ENCODE results near the gene KCNJ6.

KCNJ6 gene

GRCh38 chr21:37869661-37870060 is 46.6 kb downstream of the KCNJ6 start:
- Histone ChIP-seq H3K9me3 (ENCODE audit: control insufficient read depth in 2 of 2, low read length in 2 of 2) (no peaks in the 10 kb centered on the region), H3K9ac (ENCODE audit: low read depth in 1 of 2, low read length in 2 of 2) (no peak overlapping the region), H3K4me1 (ENCODE audit: control insufficient read depth in 2 of 2, insufficient read depth in 2 of 2, low read length in 2 of 2) (no peaks in the 10 kb centered on the region), H3K27me3 (ENCODE audit: control insufficient read depth in 2 of 2, insufficient read depth in 2 of 2, low read length in 2 of 2) (peaks cover 0 to 4% of the 10 kb centered on the region in 2 donors), H3K36me3 (ENCODE audit: control insufficient read depth in 2 of 2, insufficient read depth in 2 of 2, low read length in 2 of 2) (no peaks in the 10 kb centered on the region), H3K4me3 (ENCODE audit: low read length in 2 of 2) (no peak overlapping the region), H3K27ac (ENCODE audit: low read depth in 2 of 2, low read length in 2 of 2) (no peak overlapping the region)

- H3K27ac ChIP-seq (ENCODE audit: low read depth in 2 of 2, low read length in 2 of 2): no peak overlapping the region
Observed at GRCh38 chr21:37868446-37869295, 47.6 kb downstream of the KCNJ6 start.

GRCh38 chr21:37866027-37866426 is 50.2 kb downstream of the KCNJ6 start:
- H3K9me3 ChIP-seq (ENCODE audit: control insufficient read depth in 2 of 2, low read length in 2 of 2): no peaks in the 10 kb centered on the region

More at GRCh38 chr21:37868446-37869295, 47.6 kb downstream of the KCNJ6 start:
- Histone ChIP-seq H3K4me3 (ENCODE audit: low read length in 2 of 2) (no peak overlapping the region), H3K36me3 (ENCODE audit: control insufficient read depth in 2 of 2, insufficient read depth in 2 of 2, low read length in 2 of 2) (no peaks in the 10 kb centered on the region), H3K9me3 (ENCODE audit: control insufficient read depth in 2 of 2, low read length in 2 of 2) (no peaks in the 10 kb centered on the region), H3K27me3 (ENCODE audit: control insufficient read depth in 2 of 2, insufficient read depth in 2 of 2, low read length in 2 of 2) (peaks cover 0 to 4% of the 10 kb centered on the region in 2 donors), H3K9ac (ENCODE audit: low read depth in 1 of 2, low read length in 2 of 2) (no peak overlapping the region), H3K4me1 (ENCODE audit: control insufficient read depth in 2 of 2, insufficient read depth in 2 of 2, low read length in 2 of 2) (no peaks in the 10 kb centered on the region)

GRCh38 chr21:37865156-37865555 is 51.1 kb downstream of the KCNJ6 start:
- H3K4me3 ChIP-seq (ENCODE audit: low read length in 2 of 2): no peak overlapping the region
- H3K4me1 ChIP-seq (ENCODE audit: control insufficient read depth in 2 of 2, insufficient read depth in 2 of 2, low read length in 2 of 2): no peaks in the 10 kb centered on the region
- H3K36me3 ChIP-seq (ENCODE audit: control insufficient read depth in 2 of 2, insufficient read depth in 2 of 2, low read length in 2 of 2): no peaks in the 10 kb centered on the region
- no peaks in the 10 kb centered on the region for H3K9me3 ChIP-seq (ENCODE audit: control insufficient read depth in 2 of 2, low read length in 2 of 2)
- no peak overlapping the region for H3K27ac ChIP-seq (ENCODE audit: low read depth in 2 of 2, low read length in 2 of 2)
- H3K9ac ChIP-seq (ENCODE audit: low read depth in 1 of 2, low read length in 2 of 2): no peak overlapping the region
- peaks cover 0 to 2% of the 10 kb centered on the region in 2 donors for H3K27me3 ChIP-seq (ENCODE audit: control insufficient read depth in 2 of 2, insufficient read depth in 2 of 2, low read length in 2 of 2)

More at GRCh38 chr21:37866027-37866426, 50.2 kb downstream of the KCNJ6 start:
- Histone ChIP-seq H3K4me1 (ENCODE audit: control insufficient read depth in 2 of 2, insufficient read depth in 2 of 2, low read length in 2 of 2) (no peaks in the 10 kb centered on the region), H3K36me3 (ENCODE audit: control insufficient read depth in 2 of 2, insufficient read depth in 2 of 2, low read length in 2 of 2) (no peaks in the 10 kb centered on the region), H3K9ac (ENCODE audit: low read depth in 1 of 2, low read length in 2 of 2) (no peak overlapping the region), H3K27me3 (ENCODE audit: control insufficient read depth in 2 of 2, insufficient read depth in 2 of 2, low read length in 2 of 2) (peaks cover 0 to 4% of the 10 kb centered on the region in 2 donors), H3K27ac (ENCODE audit: low read depth in 2 of 2, low read length in 2 of 2) (no peak overlapping the region), H3K4me3 (ENCODE audit: low read length in 2 of 2) (no peak overlapping the region)

- peaks cover 0 to 2% of the 10 kb centered on the region in 2 donors for H3K27me3 ChIP-seq (ENCODE audit: control insufficient read depth in 2 of 2, insufficient read depth in 2 of 2, low read length in 2 of 2)
- no peak overlapping the region for H3K9ac ChIP-seq (ENCODE audit: low read depth in 1 of 2, low read length in 2 of 2)
- no peak overlapping the region for H3K4me3 ChIP-seq (ENCODE audit: low read length in 2 of 2)
- no peak overlapping the region for H3K27ac ChIP-seq (ENCODE audit: low read depth in 2 of 2, low read length in 2 of 2)
- H3K9me3 ChIP-seq (ENCODE audit: control insufficient read depth in 2 of 2, low read length in 2 of 2): no peaks in the 10 kb centered on the region
- no peaks in the 10 kb centered on the region for H3K4me1 ChIP-seq (ENCODE audit: control insufficient read depth in 2 of 2, insufficient read depth in 2 of 2, low read length in 2 of 2)
- no peaks in the 10 kb centered on the region for H3K36me3 ChIP-seq (ENCODE audit: control insufficient read depth in 2 of 2, insufficient read depth in 2 of 2, low read length in 2 of 2)
Observed at GRCh38 chr21:37863842-37864241, 52.4 kb downstream of the KCNJ6 start.

GRCh38 chr21:37862536-37862935 is 53.7 kb downstream of the KCNJ6 start:
- no peaks in the 10 kb centered on the region for H3K36me3 ChIP-seq (ENCODE audit: control insufficient read depth in 2 of 2, insufficient read depth in 2 of 2, low read length in 2 of 2)
- H3K9ac ChIP-seq (ENCODE audit: low read depth in 1 of 2, low read length in 2 of 2): no peak overlapping the region
- no peaks in the 10 kb centered on the region for H3K9me3 ChIP-seq (ENCODE audit: control insufficient read depth in 2 of 2, low read length in 2 of 2)
- H3K4me3 ChIP-seq (ENCODE audit: low read length in 2 of 2): no peak overlapping the region
- peaks cover 0 to 2% of the 10 kb centered on the region in 2 donors for H3K27me3 ChIP-seq (ENCODE audit: control insufficient read depth in 2 of 2, insufficient read depth in 2 of 2, low read length in 2 of 2)
- H3K27ac ChIP-seq (ENCODE audit: low read depth in 2 of 2, low read length in 2 of 2): no peak overlapping the region
- H3K4me1 ChIP-seq (ENCODE audit: control insufficient read depth in 2 of 2, insufficient read depth in 2 of 2, low read length in 2 of 2): no peaks in the 10 kb centered on the region

GRCh38 chr21:37861561-37861960 is 54.7 kb downstream of the KCNJ6 start:
- Histone ChIP-seq H3K27ac (ENCODE audit: low read depth in 2 of 2, low read length in 2 of 2) (no peak overlapping the region), H3K9me3 (ENCODE audit: control insufficient read depth in 2 of 2, low read length in 2 of 2) (no peaks in the 10 kb centered on the region), H3K36me3 (ENCODE audit: control insufficient read depth in 2 of 2, insufficient read depth in 2 of 2, low read length in 2 of 2) (no peaks in the 10 kb centered on the region), H3K27me3 (ENCODE audit: control insufficient read depth in 2 of 2, insufficient read depth in 2 of 2, low read length in 2 of 2) (peaks cover 0 to 2% of the 10 kb centered on the region in 2 donors), H3K4me3 (ENCODE audit: low read length in 2 of 2) (no peak overlapping the region), H3K9ac (ENCODE audit: low read depth in 1 of 2, low read length in 2 of 2) (no peak overlapping the region), H3K4me1 (ENCODE audit: control insufficient read depth in 2 of 2, insufficient read depth in 2 of 2, low read length in 2 of 2) (no peaks in the 10 kb centered on the region)

GRCh38 chr21:37860416-37860815 is 55.8 kb downstream of the KCNJ6 start:
- H3K4me1 ChIP-seq (ENCODE audit: control insufficient read depth in 2 of 2, insufficient read depth in 2 of 2, low read length in 2 of 2): no peaks in the 10 kb centered on the region
- H3K9ac ChIP-seq (ENCODE audit: low read depth in 1 of 2, low read length in 2 of 2): no peak overlapping the region
- no peak overlapping the region for H3K27ac ChIP-seq (ENCODE audit: low read depth in 2 of 2, low read length in 2 of 2)
- no peak overlapping the region for H3K4me3 ChIP-seq (ENCODE audit: low read length in 2 of 2)
- H3K9me3 ChIP-seq (ENCODE audit: control insufficient read depth in 2 of 2, low read length in 2 of 2): no peaks in the 10 kb centered on the region
- no peaks in the 10 kb centered on the region for H3K27me3 ChIP-seq (ENCODE audit: control insufficient read depth in 2 of 2, insufficient read depth in 2 of 2, low read length in 2 of 2)
- H3K36me3 ChIP-seq (ENCODE audit: control insufficient read depth in 2 of 2, insufficient read depth in 2 of 2, low read length in 2 of 2): no peaks in the 10 kb centered on the region

GRCh38 chr21:37855647-37856625 is 60.3 kb downstream of the KCNJ6 start:
- no peak overlapping the region for H3K4me3 ChIP-seq (ENCODE audit: low read length in 2 of 2)
- no peaks in the 10 kb centered on the region for H3K27me3 ChIP-seq (ENCODE audit: control insufficient read depth in 2 of 2, insufficient read depth in 2 of 2, low read length in 2 of 2)
- H3K9me3 ChIP-seq (ENCODE audit: control insufficient read depth in 2 of 2, low read length in 2 of 2): no peaks in the 10 kb centered on the region
- no peak overlapping the region for H3K9ac ChIP-seq (ENCODE audit: low read depth in 1 of 2, low read length in 2 of 2)
- no peak overlapping the region for H3K27ac ChIP-seq (ENCODE audit: low read depth in 2 of 2, low read length in 2 of 2)
- H3K36me3 ChIP-seq (ENCODE audit: control insufficient read depth in 2 of 2, insufficient read depth in 2 of 2, low read length in 2 of 2): no peaks in the 10 kb centered on the region
- no peaks in the 10 kb centered on the region for H3K4me1 ChIP-seq (ENCODE audit: control insufficient read depth in 2 of 2, insufficient read depth in 2 of 2, low read length in 2 of 2)

GRCh38 chr21:37855271-37855646 is 61.0 kb downstream of the KCNJ6 start:
- no peaks in the 10 kb centered on the region for H3K9me3 ChIP-seq (ENCODE audit: control insufficient read depth in 2 of 2, low read length in 2 of 2)
- no peak overlapping the region for H3K27ac ChIP-seq (ENCODE audit: low read depth in 2 of 2, low read length in 2 of 2)
- H3K36me3 ChIP-seq (ENCODE audit: control insufficient read depth in 2 of 2, insufficient read depth in 2 of 2, low read length in 2 of 2): no peaks in the 10 kb centered on the region
- no peak overlapping the region for H3K9ac ChIP-seq (ENCODE audit: low read depth in 1 of 2, low read length in 2 of 2)
- no peaks in the 10 kb centered on the region for H3K4me1 ChIP-seq (ENCODE audit: control insufficient read depth in 2 of 2, insufficient read depth in 2 of 2, low read length in 2 of 2)
- H3K27me3 ChIP-seq (ENCODE audit: control insufficient read depth in 2 of 2, insufficient read depth in 2 of 2, low read length in 2 of 2): no peaks in the 10 kb centered on the region
- no peak overlapping the region for H3K4me3 ChIP-seq (ENCODE audit: low read length in 2 of 2)
